ENCODE measurements around the gene DPP6. TPM values are rescaled to one million over a fixed set of nuclear protein-coding genes. Genes with fewer than 3 reads are reported as not detected.

DPP6 gene
- total RNA-seq, 1 experiment from 2014 or later: not detected

DNA sequence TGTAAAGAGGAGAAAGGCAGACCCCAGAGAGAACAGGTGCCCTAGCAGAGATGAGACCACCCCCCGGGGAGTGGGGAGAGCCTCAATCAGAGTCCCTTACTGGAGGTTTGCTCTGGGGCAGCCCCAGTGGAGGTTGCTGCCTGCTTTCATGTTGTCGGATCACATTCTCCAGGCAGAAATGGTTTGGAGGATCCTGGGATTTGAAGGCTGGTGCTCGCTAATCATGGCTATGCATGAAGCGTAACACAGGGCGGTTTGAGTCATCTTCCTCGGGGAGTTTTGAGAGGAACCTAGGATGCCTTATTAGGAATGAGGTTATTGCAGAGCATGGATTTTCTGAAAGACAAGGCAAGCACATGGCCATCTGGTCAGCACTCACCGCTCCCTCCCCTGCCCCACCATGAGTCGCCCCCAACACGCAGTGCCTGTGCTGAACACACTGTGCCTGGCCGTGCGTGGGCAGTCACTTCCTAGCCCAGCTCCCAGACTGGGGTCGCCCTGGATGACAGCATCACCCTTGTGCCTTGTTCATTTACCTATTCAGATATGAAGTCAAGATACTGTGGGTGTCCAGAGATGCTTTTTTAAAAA, 319.9 kb downstream of the DPP6 start:
- DNase-seq (ENCODE audit: low spot score) (no peak), ATAC-seq (no peak)
- no peak for TF ChIP-seq SMAD4 (CRISPR knock-in tag; IDR thresholded peaks at IDR 0.05)
- peaks cover 66% of the 10 kb centered on the region for H3K36me3 Mint-ChIP-seq
- peaks cover 5% of the 10 kb centered on the region for H3K27me3 Mint-ChIP-seq (ENCODE audit: low read depth)
- ChIA-PET POLR2A (no interaction called here), CTCF (no interaction called here)
- H3K27ac Mint-ChIP-seq: no peak overlapping the region
- peaks cover 71% of the 10 kb centered on the region for H3K9me3 Mint-ChIP-seq
- no peaks in the 10 kb centered on the region for H3K4me1 Mint-ChIP-seq
- no peak overlapping the region for H3K4me3 Mint-ChIP-seq

DNA sequence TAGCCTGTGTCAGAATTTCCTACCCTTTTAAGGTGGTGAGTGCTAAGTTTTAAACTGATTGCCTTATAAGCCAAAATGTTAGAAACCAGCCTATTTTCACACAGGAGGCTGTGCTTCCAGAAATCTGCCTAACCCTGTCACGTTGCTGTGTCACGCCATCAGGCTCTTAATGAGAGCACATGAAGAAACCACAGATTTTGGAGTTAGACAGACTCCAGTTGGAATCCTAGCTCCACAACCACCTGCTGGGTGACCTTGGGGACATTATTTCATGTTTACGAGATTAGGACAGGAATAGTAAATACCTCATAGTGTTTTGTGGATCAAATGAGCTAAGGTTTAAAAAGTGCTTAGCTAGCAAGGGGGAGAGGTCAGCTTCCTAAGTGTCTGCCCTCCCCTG, 321.8 kb downstream of the DPP6 start:
- peaks cover 72% of the 10 kb centered on the region for H3K36me3 Mint-ChIP-seq
- no peak for ATAC-seq

DNA sequence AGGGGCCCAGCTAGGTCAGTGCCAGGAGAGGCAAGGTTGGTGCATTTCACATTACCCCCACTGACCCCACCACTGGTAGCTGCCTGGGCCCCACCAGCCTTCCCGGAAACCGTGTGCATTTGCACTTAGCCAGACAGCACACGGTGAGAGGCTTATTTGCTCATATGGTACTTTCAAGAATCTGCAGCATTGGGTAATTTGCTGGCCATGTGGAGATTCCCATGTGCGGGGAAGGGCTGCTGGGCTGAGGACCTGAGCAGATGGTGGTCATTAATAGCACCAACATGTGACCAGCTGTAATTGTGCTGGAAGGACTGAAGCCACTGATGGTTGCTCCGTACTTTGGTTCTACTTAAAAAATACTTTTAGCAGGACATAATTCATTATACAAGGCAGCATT, 323.8 kb downstream of the DPP6 start:
- CTCF ChIA-PET: no interaction called here

More for the DNA sequence above, 321.8 kb downstream of the DPP6 start:
- peaks cover 77% of the 10 kb centered on the region for H3K9me3 Mint-ChIP-seq
- H3K27me3 Mint-ChIP-seq (ENCODE audit: low read depth): peaks cover 5% of the 10 kb centered on the region
- ChIA-PET POLR2A (interaction anchor here (0.6 kb wide), 1 partner anchor 208 kb away, joined by 5 read pairs; no protein-coding TSS in a partner anchor), CTCF (no interaction called here)
- H3K4me1 Mint-ChIP-seq: no peaks in the 10 kb centered on the region
- H3K27ac Mint-ChIP-seq: no peak overlapping the region
- no peak for DNase-seq (ENCODE audit: low spot score)
- no peak overlapping the region for H3K4me3 Mint-ChIP-seq
- no peak for TF ChIP-seq RELA (CRISPR knock-in tag; IDR thresholded peaks at IDR 0.05; ENCODE audit: borderline replicate concordance)
- TF ChIP-seq NR3C1 (CRISPR knock-in tag; conservative IDR thresholded peaks at IDR 0.05; ENCODE audit: low read depth): no peak
- TF ChIP-seq, protein P1, sequence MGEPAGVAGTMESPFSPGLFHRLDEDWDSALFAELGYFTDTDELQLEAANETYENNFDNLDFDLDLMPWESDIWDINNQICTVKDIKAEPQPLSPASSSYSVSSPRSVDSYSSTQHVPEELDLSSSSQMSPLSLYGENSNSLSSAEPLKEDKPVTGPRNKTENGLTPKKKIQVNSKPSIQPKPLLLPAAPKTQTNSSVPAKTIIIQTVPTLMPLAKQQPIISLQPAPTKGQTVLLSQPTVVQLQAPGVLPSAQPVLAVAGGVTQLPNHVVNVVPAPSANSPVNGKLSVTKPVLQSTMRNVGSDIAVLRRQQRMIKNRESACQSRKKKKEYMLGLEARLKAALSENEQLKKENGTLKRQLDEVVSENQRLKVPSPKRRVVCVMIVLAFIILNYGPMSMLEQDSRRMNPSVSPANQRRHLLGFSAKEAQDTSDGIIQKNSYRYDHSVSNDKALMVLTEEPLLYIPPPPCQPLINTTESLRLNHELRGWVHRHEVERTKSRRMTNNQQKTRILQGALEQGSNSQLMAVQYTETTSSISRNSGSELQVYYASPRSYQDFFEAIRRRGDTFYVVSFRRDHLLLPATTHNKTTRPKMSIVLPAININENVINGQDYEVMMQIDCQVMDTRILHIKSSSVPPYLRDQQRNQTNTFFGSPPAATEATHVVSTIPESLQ (CRISPR knock-in tag; IDR thresholded peaks at IDR 0.05): no peak

More for the DNA sequence above, 323.8 kb downstream of the DPP6 start:
- Mint-ChIP-seq H3K27me3 (ENCODE audit: low read depth) (peaks cover 6% of the 10 kb centered on the region), H3K4me3 (no peak overlapping the region), H3K4me1 (no peaks in the 10 kb centered on the region), H3K27ac (no peak overlapping the region), H3K36me3 (peaks cover 75% of the 10 kb centered on the region), H3K9me3 (peaks cover 84% of the 10 kb centered on the region)
- TF ChIP-seq ATF1 (CRISPR knock-in tag; IDR thresholded peaks at IDR 0.05): no peak
- TF ChIP-seq, protein P2, sequence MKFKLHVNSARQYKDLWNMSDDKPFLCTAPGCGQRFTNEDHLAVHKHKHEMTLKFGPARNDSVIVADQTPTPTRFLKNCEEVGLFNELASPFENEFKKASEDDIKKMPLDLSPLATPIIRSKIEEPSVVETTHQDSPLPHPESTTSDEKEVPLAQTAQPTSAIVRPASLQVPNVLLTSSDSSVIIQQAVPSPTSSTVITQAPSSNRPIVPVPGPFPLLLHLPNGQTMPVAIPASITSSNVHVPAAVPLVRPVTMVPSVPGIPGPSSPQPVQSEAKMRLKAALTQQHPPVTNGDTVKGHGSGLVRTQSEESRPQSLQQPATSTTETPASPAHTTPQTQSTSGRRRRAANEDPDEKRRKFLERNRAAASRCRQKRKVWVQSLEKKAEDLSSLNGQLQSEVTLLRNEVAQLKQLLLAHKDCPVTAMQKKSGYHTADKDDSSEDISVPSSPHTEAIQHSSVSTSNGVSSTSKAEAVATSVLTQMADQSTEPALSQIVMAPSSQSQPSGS (CRISPR knock-in tag; IDR thresholded peaks at IDR 0.05; ENCODE audit: borderline replicate concordance, low read depth): no peak
- TF ChIP-seq, protein P3, sequence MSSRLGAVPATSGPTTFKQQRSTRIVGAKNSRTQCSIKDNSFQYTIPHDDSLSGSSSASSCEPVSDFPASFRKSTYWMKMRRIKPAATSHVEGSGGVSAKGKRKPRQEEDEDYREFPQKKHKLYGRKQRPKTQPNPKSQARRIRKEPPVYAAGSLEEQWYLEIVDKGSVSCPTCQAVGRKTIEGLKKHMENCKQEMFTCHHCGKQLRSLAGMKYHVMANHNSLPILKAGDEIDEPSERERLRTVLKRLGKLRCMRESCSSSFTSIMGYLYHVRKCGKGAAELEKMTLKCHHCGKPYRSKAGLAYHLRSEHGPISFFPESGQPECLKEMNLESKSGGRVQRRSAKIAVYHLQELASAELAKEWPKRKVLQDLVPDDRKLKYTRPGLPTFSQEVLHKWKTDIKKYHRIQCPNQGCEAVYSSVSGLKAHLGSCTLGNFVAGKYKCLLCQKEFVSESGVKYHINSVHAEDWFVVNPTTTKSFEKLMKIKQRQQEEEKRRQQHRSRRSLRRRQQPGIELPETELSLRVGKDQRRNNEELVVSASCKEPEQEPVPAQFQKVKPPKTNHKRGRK (CRISPR knock-in tag; IDR thresholded peaks at IDR 0.05; ENCODE audit: borderline replicate concordance): no peak
- TF ChIP-seq, protein P4, sequence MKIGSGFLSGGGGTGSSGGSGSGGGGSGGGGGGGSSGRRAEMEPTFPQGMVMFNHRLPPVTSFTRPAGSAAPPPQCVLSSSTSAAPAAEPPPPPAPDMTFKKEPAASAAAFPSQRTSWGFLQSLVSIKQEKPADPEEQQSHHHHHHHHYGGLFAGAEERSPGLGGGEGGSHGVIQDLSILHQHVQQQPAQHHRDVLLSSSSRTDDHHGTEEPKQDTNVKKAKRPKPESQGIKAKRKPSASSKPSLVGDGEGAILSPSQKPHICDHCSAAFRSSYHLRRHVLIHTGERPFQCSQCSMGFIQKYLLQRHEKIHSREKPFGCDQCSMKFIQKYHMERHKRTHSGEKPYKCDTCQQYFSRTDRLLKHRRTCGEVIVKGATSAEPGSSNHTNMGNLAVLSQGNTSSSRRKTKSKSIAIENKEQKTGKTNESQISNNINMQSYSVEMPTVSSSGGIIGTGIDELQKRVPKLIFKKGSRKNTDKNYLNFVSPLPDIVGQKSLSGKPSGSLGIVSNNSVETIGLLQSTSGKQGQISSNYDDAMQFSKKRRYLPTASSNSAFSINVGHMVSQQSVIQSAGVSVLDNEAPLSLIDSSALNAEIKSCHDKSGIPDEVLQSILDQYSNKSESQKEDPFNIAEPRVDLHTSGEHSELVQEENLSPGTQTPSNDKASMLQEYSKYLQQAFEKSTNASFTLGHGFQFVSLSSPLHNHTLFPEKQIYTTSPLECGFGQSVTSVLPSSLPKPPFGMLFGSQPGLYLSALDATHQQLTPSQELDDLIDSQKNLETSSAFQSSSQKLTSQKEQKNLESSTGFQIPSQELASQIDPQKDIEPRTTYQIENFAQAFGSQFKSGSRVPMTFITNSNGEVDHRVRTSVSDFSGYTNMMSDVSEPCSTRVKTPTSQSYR (CRISPR knock-in tag; IDR thresholded peaks at IDR 0.05): no peak
- TF ChIP-seq RELA (CRISPR knock-in tag; IDR thresholded peaks at IDR 0.05; ENCODE audit: borderline replicate concordance): no peak
- no peak for TF ChIP-seq EMX1 (CRISPR knock-in tag; IDR thresholded peaks at IDR 0.05)
- TF ChIP-seq PRRX2 (CRISPR knock-in tag; IDR thresholded peaks at IDR 0.05): no peak
- TF ChIP-seq, protein P5, sequence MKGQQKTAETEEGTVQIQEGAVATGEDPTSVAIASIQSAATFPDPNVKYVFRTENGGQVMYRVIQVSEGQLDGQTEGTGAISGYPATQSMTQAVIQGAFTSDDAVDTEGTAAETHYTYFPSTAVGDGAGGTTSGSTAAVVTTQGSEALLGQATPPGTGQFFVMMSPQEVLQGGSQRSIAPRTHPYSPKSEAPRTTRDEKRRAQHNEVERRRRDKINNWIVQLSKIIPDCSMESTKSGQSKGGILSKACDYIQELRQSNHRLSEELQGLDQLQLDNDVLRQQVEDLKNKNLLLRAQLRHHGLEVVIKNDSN (CRISPR knock-in tag; IDR thresholded peaks at IDR 0.05): no peak
- no peak for TF ChIP-seq MXD4 (CRISPR knock-in tag; IDR thresholded peaks at IDR 0.05; ENCODE audit: borderline replicate concordance)
- TF ChIP-seq, protein P6, sequence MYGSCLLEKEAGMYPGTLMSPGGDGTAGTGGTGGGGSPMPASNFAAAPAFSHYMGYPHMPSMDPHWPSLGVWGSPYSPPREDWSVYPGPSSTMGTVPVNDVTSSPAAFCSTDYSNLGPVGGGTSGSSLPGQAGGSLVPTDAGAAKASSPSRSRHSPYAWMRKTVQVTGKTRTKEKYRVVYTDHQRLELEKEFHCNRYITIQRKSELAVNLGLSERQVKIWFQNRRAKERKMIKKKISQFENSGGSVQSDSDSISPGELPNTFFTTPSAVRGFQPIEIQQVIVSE (CRISPR knock-in tag; IDR thresholded peaks at IDR 0.05; ENCODE audit: borderline replicate concordance): no peak
- TF ChIP-seq, protein P7, sequence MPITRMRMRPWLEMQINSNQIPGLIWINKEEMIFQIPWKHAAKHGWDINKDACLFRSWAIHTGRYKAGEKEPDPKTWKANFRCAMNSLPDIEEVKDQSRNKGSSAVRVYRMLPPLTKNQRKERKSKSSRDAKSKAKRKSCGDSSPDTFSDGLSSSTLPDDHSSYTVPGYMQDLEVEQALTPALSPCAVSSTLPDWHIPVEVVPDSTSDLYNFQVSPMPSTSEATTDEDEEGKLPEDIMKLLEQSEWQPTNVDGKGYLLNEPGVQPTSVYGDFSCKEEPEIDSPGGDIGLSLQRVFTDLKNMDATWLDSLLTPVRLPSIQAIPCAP (CRISPR knock-in tag; IDR thresholded peaks at IDR 0.05): no peak
- TF ChIP-seq, protein P8, sequence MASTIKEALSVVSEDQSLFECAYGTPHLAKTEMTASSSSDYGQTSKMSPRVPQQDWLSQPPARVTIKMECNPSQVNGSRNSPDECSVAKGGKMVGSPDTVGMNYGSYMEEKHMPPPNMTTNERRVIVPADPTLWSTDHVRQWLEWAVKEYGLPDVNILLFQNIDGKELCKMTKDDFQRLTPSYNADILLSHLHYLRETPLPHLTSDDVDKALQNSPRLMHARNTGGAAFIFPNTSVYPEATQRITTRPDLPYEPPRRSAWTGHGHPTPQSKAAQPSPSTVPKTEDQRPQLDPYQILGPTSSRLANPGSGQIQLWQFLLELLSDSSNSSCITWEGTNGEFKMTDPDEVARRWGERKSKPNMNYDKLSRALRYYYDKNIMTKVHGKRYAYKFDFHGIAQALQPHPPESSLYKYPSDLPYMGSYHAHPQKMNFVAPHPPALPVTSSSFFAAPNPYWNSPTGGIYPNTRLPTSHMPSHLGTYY (CRISPR knock-in tag; IDR thresholded peaks at IDR 0.05): no peak
- TF ChIP-seq MYBL2 (CRISPR knock-in tag; IDR thresholded peaks at IDR 0.05): no peak
- no peak for TF ChIP-seq FOXP1 (CRISPR knock-in tag; IDR thresholded peaks at IDR 0.05; ENCODE audit: borderline replicate concordance)
- TF ChIP-seq, protein P9, sequence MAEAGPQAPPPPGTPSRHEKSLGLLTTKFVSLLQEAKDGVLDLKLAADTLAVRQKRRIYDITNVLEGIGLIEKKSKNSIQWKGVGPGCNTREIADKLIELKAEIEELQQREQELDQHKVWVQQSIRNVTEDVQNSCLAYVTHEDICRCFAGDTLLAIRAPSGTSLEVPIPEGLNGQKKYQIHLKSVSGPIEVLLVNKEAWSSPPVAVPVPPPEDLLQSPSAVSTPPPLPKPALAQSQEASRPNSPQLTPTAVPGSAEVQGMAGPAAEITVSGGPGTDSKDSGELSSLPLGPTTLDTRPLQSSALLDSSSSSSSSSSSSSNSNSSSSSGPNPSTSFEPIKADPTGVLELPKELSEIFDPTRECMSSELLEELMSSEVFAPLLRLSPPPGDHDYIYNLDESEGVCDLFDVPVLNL (CRISPR knock-in tag; IDR thresholded peaks at IDR 0.05; ENCODE audit: borderline replicate concordance, low read depth): no peak
- POLR2A ChIA-PET: no interaction called here
- ATAC-seq (no peak), DNase-seq (ENCODE audit: low spot score) (no peak)
